HG02885 (cell line): ENCODE data around the gene SLC7A8.

Experiments
- ATAC-seq: cut with Tn5 transposase; IDR thresholded peaks from one replicate; pipeline ENCODE4 v1.9.1; 2021; ENCODE audit warnings: mild to moderate bottlenecking; ENCODE audit not compliant: unreplicated experiment, poor library complexity

Gene SLC7A8

GRCh38 chr14:23076785-23077408 lies 106.6 kb downstream of the SLC7A8 start:
- ATAC-seq, result no peak
